Measurements from ENCODE around the gene EPAS1. TPM values are rescaled to one million over a fixed set of nuclear protein-coding genes. Genes with fewer than 3 reads are reported as not detected.

EPAS1 gene
- 100 to 1,000 TPM; 189 to 276 (median 216) TPM for polyA plus RNA-seq (ENCODE audit: insufficient read depth in 1 of 5, insufficient read length in 5 of 5, low replicate concordance in 1 of 5)
- long read RNA-seq, donor 1, full-length matches to known transcripts, result 28 of 114 reads
- long read RNA-seq, donor 1, partial matches to known transcripts, result 86 of 114 reads
- long read RNA-seq, donor 1, other reads (novel, unspliced or antisense), result 0 of 114 reads
- long read RNA-seq, donor 2, full-length matches to known transcripts, result 12 of 19 reads
- long read RNA-seq, donor 2, partial matches to known transcripts, result 7 of 19 reads
- long read RNA-seq, donor 2, other reads (novel, unspliced or antisense), result 0 of 19 reads
- long read RNA-seq, donor 3, full-length matches to known transcripts, result 17 of 59 reads
- long read RNA-seq, donor 3, partial matches to known transcripts, result 42 of 59 reads
- long read RNA-seq, donor 3, other reads (novel, unspliced or antisense), result 0 of 59 reads
- long read RNA-seq, donor 4, full-length matches to known transcripts, result 14 of 43 reads
- long read RNA-seq, donor 4, partial matches to known transcripts, result 29 of 43 reads
- long read RNA-seq, donor 4, other reads (novel, unspliced or antisense), result 0 of 43 reads
- long read RNA-seq, donor 5, full-length matches to known transcripts, result 13 of 86 reads
- long read RNA-seq, donor 5, partial matches to known transcripts, result 73 of 86 reads
- long read RNA-seq, donor 5, other reads (novel, unspliced or antisense), result 0 of 86 reads
- long read RNA-seq, donor 6, full-length matches to known transcripts, result 36 of 92 reads
- long read RNA-seq, donor 6, partial matches to known transcripts, result 56 of 92 reads
- long read RNA-seq, donor 6, other reads (novel, unspliced or antisense), result 0 of 92 reads
- long read RNA-seq, donor 7, full-length matches to known transcripts, result 18 of 35 reads
- long read RNA-seq, donor 7, partial matches to known transcripts, result 17 of 35 reads
- long read RNA-seq, donor 7, other reads (novel, unspliced or antisense), result 0 of 35 reads
- long read RNA-seq, donor 8, full-length matches to known transcripts, result 6 of 20 reads
- long read RNA-seq, donor 8, partial matches to known transcripts, result 14 of 20 reads
- long read RNA-seq, donor 8, other reads (novel, unspliced or antisense), result 0 of 20 reads

- peak; percentile 87 for DNase-seq
Observed at GRCh38 chr2:46296840-46297545, at the start of gene EPAS1. EPAS1 (plus strand) TSS chr2:46297407; CDS start chr2:46297912, 505 bp downstream.

GRCh38 chr2:46248171-46248570 is 49.0 kb upstream of the EPAS1 start:
- no peak for DNase-seq

GRCh38 chr2:46249654-46250053 is 47.6 kb upstream of the EPAS1 start:
- DNase-seq, result no peak

GRCh38 chr2:46252891-46253659 is 44.1 kb upstream of the EPAS1 start:
- no peak for DNase-seq

GRCh38 chr2:46254474-46254873 is 42.7 kb upstream of the EPAS1 start:
- no peak for DNase-seq

- DNase-seq, result no peak
Observed at GRCh38 chr2:46256563-46257142, 40.6 kb upstream of the EPAS1 start.

DNA sequence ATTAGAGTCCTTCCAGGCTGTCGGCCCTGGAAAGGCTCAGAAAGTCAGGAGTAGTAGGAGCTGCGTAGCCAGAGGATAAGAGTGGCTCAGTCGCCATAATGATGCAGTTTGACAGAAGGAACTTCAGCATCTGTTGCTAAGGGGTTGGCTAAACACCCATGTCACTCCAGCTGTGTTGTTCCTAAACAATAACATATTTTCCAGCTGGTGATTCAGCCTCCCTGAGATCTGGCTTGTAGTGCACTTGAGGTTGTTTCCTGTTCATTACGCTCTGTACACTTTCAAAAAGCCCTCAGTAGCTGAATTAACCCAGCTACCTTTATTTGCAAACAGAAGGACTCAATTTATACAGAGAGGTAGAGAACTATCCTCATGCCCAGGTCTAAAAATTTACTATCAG is 39.7 kb upstream of the EPAS1 start:
- DNase-seq, result peak; percentile 56 to 60

DNA sequence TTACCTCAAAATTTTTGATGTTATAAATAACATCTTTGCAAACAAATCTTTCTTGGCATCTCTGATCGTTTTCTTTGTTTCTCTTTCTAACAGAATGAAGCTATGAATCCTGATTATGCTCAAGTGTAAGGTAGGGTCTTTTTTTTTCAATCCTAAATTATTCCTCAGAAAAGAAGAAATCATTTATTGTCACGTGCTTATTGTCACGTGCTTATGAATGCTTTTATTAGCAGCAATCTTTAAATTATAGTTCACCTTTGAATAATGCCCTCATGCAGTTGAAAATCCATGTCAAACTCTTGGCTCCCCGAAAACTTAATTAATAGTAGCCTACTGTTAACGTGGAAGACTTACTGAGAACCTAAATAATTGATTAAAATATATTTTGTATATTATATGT is 39.2 kb upstream of the EPAS1 start:
- DNase-seq, result no peak

DNA sequence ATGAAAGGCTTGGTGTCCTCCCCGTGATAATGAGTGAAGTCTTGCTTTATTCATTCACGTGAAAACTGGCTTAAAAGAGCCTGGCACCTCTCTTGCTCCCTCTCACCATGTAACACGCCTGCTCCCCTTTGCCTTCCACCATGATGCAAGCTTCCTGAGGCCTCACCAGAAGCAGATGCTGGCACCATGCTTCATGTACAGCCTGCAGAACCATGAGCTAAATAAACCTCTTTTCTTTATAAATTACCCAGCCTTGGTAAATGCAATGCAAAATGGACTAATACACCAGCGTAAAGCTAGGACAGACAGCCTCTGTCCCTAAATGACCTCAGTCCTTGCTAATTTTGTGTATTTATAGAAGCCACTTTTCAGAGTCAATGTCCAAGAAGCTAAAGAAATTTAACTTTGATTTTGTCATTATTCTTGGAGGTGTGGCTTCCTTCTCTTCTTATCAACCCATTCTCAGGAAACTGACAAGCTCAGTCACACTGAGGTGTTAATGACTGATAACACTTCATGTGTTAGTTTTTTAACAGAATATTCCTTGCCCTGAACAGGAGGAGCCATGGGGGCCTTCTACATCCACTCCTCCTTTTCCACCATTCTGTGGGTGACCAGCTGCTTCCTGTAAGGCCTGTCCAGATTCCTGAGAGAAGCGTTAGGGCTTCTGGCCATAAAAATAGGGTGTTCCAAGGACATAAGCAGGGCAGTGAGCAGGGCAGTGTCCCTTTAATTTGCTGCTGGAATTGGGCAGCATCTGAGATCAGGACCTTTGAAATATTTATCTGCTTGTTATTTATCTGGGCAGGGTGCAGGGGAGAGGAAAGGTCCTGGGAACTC is 38.0 kb upstream of the EPAS1 start:
- DNase-seq, result no peak

- no peak for DNase-seq
Observed at GRCh38 chr2:46259777-46260168, 37.4 kb upstream of the EPAS1 start.

- no peak for DNase-seq
Observed at GRCh38 chr2:46260305-46260704, 36.9 kb upstream of the EPAS1 start.

GRCh38 chr2:46262248-46262938 is 34.8 kb upstream of the EPAS1 start:
- DNase-seq, result no peak

DNA sequence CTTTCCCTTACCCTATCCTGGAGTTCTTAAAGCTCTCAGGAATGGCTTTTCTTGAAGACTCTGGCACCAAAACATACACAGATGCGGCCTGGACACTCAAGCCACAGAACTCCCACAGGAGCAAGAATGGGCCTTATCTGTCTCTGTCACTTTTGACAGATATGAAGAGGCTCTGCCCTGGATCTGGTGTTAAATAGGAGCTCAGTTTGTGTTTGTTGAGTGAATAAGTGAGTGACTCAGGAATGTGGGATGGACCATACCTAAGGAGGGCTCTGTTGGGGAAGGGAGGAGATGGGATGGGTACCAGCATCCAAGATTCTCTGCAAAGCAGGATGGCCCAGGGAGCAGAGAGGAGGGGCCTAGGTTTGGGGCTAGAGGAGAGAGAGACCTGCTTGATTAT is 33.9 kb upstream of the EPAS1 start:
- no peak for DNase-seq

- DNase-seq, result no peak
Observed at GRCh38 chr2:46264447-46264846, 32.8 kb upstream of the EPAS1 start.

- DNase-seq, result no peak
Observed at GRCh38 chr2:46266134-46266533, 31.1 kb upstream of the EPAS1 start.

GRCh38 chr2:46267616-46268015 is 29.6 kb upstream of the EPAS1 start:
- DNase-seq, result peak; percentile 52 to 56

- DNase-seq, result no peak
Observed at GRCh38 chr2:46268196-46268595, 29.0 kb upstream of the EPAS1 start.

- DNase-seq, result no peak
Observed at GRCh38 chr2:46269001-46269400, 28.2 kb upstream of the EPAS1 start.

Measured in right lung (tissue), 10 donors.